ENCODE measurements around the gene EMILIN3. TPM values are rescaled to one million over a fixed set of nuclear protein-coding genes. Genes with fewer than 3 reads are reported as not detected.

Gene EMILIN3
- total and polyA plus RNA-seq, 12 donors: 0.42 to 4.1 (median 1.7) TPM

DNA sequence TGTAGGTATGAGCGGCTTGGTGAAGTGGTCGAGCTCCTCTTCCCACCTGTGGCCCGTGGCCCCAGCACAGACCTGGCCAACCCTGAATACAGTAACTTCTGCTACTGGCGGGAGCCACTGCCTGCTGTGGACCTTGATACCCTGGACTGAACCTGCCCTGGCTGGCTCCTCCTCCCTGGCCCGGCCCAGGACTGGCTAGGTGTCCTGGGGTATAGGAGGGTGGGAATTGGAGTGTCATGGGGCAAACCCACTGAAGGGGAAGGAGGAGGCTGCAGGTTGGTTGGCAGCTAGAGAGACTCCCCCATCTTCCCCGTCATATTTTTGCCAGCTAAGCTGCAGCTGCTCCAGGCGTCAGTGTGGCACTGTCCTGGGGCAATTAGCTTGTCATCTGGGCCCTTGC is 7.9 kb downstream of the EMILIN3 start:
- Histone ChIP-seq H3K9me3 (replicated peaks in 1 of 3) (no peaks in the 10 kb centered on the region), H3K4me1 (replicated peaks in 1 of 2) (no peaks in the 10 kb centered on the region), H3K36me3 (replicated peaks in 1 of 2) (no peaks in the 10 kb centered on the region), H3K27ac (no peak overlapping the region), H3K4me3 (no peak overlapping the region), H3K27me3 (no peaks in the 10 kb centered on the region)
- TF ChIP-seq POLR2A (IDR thresholded peaks at IDR 0.05): no peak
- TF ChIP-seq, protein P1, sequence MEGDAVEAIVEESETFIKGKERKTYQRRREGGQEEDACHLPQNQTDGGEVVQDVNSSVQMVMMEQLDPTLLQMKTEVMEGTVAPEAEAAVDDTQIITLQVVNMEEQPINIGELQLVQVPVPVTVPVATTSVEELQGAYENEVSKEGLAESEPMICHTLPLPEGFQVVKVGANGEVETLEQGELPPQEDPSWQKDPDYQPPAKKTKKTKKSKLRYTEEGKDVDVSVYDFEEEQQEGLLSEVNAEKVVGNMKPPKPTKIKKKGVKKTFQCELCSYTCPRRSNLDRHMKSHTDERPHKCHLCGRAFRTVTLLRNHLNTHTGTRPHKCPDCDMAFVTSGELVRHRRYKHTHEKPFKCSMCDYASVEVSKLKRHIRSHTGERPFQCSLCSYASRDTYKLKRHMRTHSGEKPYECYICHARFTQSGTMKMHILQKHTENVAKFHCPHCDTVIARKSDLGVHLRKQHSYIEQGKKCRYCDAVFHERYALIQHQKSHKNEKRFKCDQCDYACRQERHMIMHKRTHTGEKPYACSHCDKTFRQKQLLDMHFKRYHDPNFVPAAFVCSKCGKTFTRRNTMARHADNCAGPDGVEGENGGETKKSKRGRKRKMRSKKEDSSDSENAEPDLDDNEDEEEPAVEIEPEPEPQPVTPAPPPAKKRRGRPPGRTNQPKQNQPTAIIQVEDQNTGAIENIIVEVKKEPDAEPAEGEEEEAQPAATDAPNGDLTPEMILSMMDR (IDR thresholded peaks at IDR 0.05): no peak
- DNase-seq: no peak
- 90 to 97% (median 93%) methylated on average over 2 to 7 of the region's 7 CpGs for WGBS, 4 donors
- intact Hi-C loops (cut with DNase I): no loop called here

DNA sequence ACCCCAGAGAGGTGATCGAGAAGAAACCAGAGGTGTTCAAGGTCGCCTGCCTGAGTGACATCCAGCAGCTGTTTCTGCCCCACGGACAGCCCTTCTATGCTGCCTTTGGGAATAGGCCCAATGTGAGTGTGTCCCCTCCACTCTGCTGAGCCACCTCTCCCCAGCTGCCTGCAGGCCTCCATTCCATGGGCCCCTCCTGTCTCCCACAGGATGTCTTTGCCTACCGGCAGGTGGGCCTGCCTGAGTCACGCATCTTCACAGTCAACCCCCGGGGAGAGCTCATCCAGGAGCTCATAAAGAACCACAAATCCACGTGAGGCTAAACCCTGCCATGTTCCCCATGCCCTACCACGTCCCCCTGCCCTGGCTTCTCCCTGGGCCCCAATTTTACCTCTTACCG is 8.4 kb downstream of the EMILIN3 start:
- no peak for DNase-seq
- intact Hi-C loops (cut with DNase I): no loop called here
- no peak overlapping the region for H3K4me3 ChIP-seq
- no peak overlapping the region for H3K27ac ChIP-seq
- TF ChIP-seq, protein P1 (IDR thresholded peaks at IDR 0.05): no peak
- no peak for TF ChIP-seq POLR2A (IDR thresholded peaks at IDR 0.05)
- H3K4me1 ChIP-seq (replicated peaks in 1 of 2): no peaks in the 10 kb centered on the region
- H3K27me3 ChIP-seq: no peaks in the 10 kb centered on the region
- H3K9me3 ChIP-seq (replicated peaks in 1 of 3): no peaks in the 10 kb centered on the region
- no peaks in the 10 kb centered on the region for H3K36me3 ChIP-seq (replicated peaks in 1 of 2)
- 89 to 97% (median 93%) methylated on average over 7 to 9 of the region's 9 CpGs for WGBS, 4 donors

DNA sequence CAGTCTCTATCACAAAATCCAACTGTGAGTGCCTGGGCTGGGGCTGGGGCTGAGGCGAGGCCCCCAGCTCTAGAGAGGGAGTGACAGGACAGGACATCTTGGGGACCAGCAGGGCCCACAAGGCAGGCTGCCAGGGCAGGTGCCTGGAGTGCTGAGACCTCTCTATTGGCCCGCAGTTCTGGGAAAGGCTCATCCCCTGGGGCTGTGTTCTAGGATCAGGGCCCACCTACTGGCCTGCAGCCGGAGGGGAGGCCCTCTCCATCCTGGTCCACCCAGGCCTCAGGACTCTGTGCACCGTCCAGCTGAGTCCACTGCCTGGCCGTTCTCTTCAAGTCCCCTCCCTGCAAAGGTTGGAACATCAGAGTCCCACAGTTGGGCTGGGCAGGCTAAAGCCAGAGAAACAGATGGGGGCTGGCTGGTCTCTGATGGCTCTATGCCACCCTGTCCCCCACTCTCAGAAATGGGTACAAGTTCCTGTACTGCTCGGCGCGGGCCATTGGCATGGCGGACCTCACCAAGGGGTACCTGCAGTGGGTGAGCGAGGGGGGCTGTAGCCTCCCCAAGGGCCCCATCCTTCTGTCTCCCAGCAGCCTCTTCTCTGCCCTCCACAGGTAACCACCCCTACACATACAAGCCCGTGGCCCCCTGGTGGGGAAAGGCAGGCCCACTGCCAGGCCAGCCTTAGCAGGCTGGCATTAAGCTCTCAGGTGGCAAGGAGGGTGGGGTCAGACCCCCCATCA is 9.0 kb downstream of the EMILIN3 start:
- H3K27me3 ChIP-seq: no peaks in the 10 kb centered on the region
- H3K4me1 ChIP-seq (replicated peaks in 1 of 2): no peaks in the 10 kb centered on the region
- no peaks in the 10 kb centered on the region for H3K36me3 ChIP-seq (replicated peaks in 1 of 2)
- H3K4me3 ChIP-seq: no peak overlapping the region
- no peaks in the 10 kb centered on the region for H3K9me3 ChIP-seq (replicated peaks in 1 of 3)
- intact Hi-C loops (cut with DNase I): no loop called here
- no peak overlapping the region for H3K27ac ChIP-seq
- DNase-seq: no peak
- TF ChIP-seq POLR2A (IDR thresholded peaks at IDR 0.05): no peak
- TF ChIP-seq, protein P1 (IDR thresholded peaks at IDR 0.05): no peak
- 90 to 93% (median 91%) methylated on average over 3 to 11 of the region's 11 CpGs for WGBS, 4 donors

DNA sequence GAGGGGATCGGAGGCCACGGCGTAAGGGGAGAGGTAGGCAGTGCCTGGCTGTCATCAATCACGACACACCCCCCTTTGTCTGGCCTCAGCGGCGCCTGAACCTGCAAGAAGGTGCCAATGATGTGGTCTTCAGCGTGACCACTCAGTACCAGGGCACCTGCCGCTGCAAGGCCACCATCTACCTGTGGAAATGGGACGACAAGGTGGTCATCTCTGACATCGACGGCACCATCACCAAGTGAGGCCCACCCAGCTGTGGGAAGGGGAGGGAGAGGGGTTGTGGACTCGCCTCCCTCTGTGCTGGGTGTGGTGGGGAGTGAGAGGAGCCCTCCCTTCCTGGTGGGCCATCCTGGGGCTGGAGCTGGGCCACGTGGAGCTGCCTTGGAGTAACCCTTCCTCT is 9.7 kb downstream of the EMILIN3 start:
- intact Hi-C loops (cut with DNase I): no loop called here
- no peaks in the 10 kb centered on the region for H3K9me3 ChIP-seq (replicated peaks in 1 of 3)
- H3K4me1 ChIP-seq (replicated peaks in 1 of 2): no peaks in the 10 kb centered on the region
- H3K27ac ChIP-seq: no peak overlapping the region
- WGBS, 4 donors: 83 to 93% (median 91%) methylated on average over 9 to 13 of the region's 13 CpGs
- TF ChIP-seq POLR2A (IDR thresholded peaks at IDR 0.05): no peak
- TF ChIP-seq, protein P1 (IDR thresholded peaks at IDR 0.05): no peak
- no peak overlapping the region for H3K4me3 ChIP-seq
- DNase-seq: no peak
- H3K27me3 ChIP-seq: no peaks in the 10 kb centered on the region
- H3K36me3 ChIP-seq (replicated peaks in 1 of 2): no peaks in the 10 kb centered on the region
